Motor neuron (in vitro differentiated cells): Measurements from ENCODE around the gene SPEM1. TPM values are rescaled to one million over a fixed set of nuclear protein-coding genes. Genes with fewer than 3 reads are reported as not detected.

Source experiments
- ATAC-seq, 8 experiments: fragments of 200-7000 bp; cut with Tn5 transposase; replicated peaks in 6 of 8; 2 replicates each; pipeline ENCODE4 v1.8.0; 2021; ENCODE audit warnings: mild to moderate bottlenecking in 8 of 8, moderate library complexity in 8 of 8
- H3K27ac ChIP-seq, 2 donors: fragments of 250-450 bp; sonication (Bioruptor Pico); 2 replicates each; pipeline ENCODE4 v1.9.0; 2021; ENCODE audit warnings: antibody characterized with exemption in 2 of 2, mild to moderate bottlenecking in 2 of 2, moderate library complexity in 1 of 2
- H3K4me1 ChIP-seq, 2 donors: fragments of 250-450 bp; sonication (Bioruptor Pico); replicated peaks in 1 of 2; 2 replicates each; pipeline ENCODE4 v1.6.1; 2021; ENCODE audit warnings: antibody characterized with exemption in 2 of 2, mild to moderate bottlenecking in 2 of 2, moderate library complexity in 1 of 2
- H3K4me3 ChIP-seq, 5 donors: fragments of 250-450 bp; sonication (Bioruptor Pico); 2 replicates each; pipeline ENCODE4 v1.9.0; 2021; ENCODE audit warnings: antibody characterized with exemption in 5 of 5, mild to moderate bottlenecking in 5 of 5, moderate library complexity in 4 of 5
- WGBS, 10 experiments: fragments of 450-650 bp; shearing (Covaris generic); methylation state at CpG; one replicate each; pipeline ENCODE4 v1.0.0; 2022; 5-methylcytosine and 5-hydroxymethylcytosine counted together
- in situ Hi-C, 9 experiments: fragments of 400-800 bp; cut with MboI; loops; one replicate each; pipeline ENCODE4 v1.15.0; 2021; ENCODE audit warnings: low sequenced_read_pairs in 9 of 9, low pct_unique_long_range_greater_than_20kb in 2 of 9; ENCODE audit not compliant: unreplicated experiment in 9 of 9
- total RNA-seq, 8 experiments: library from RNA; unstranded; fragments of 300-600 nt; gene quantifications; 2 replicates each; pipeline versions ENCODE4 v1.2.3 to v1.2.4, GENCODE V29; 2022

Gene SPEM1
- total RNA-seq, 8 experiments from 2014 or later, result 1.00 TPM; not detected in 7

DNA sequence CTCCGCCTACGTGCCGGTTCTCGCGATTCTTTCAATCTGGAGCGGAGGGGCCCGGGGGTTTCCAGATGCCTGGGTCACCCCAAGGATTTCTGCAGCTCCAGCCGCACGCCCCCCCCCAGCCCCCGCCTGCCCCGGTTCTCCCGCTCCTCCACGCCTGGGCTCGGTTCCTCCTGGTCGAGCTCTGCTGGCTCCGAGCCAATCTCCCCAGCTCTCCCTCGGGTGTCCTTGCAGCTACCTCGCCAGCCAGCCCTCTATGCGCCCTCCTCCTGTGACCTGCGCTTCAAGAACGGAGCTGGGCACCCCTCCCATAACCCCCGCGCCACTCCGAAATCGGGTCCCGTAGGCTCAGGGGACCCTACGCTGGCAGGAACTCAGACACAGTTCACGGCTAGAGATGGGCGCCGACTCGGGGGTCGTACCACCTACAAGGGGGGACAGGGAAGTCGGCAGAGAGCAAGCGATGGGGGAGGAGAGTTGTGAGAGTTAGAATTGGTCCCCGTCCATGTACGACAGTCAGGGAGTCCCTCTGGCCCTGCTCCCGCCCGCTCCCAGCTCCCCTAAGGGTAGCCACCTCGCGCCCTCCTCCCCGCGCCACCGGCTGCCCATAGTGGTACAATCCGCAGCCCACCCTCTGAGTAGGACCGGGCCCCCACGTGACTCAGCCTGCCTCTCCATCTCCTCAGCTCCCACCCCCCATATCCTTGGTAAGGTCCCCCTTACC lies 20.1 kb downstream of the SPEM1 start:
- Histone ChIP-seq H3K4me3 (peak overlapping the region; percentile 55 to 61 (median 58)), H3K4me1 (peaks cover 25 to 41% of the 10 kb centered on the region in 2 donors), H3K27ac (peak overlapping the region; percentile 96 to 97)
- peak in 6 of 8 experiments; percentile 18 to 73 (median 65) for ATAC-seq
- in situ Hi-C loops, result no loop called here
- WGBS, 10 experiments, result 0 to 8% (median 3%) methylated on average over 3 to 8 of the region's 46 CpGs; no CpG with 5 or more reads in 6 of the 10 experiments

DNA sequence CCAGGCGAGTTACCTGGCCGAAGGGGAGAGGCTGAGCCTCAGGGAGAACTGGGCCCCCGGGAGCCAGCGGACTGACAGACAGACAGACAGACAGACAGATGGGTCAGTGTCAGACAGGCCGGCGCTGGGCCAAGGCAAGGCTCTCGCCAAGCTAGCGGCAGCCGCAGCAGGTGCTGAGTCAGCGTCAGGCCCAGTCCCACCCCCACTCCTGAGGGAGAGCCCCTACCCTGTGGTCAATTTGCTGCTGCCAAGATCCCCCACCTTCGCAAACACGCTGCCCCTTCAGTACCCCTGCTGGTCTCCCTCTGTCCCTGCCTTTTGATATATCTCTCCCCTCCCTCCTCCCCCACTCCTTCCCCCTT lies 20.7 kb downstream of the SPEM1 start:
- in situ Hi-C loops, result no loop called here
- WGBS, 10 experiments, result 0% methylated on average over 2 of the region's 12 CpGs; no CpG with 5 or more reads in 9 of the 10 experiments
- peak overlapping the region; percentile 55 to 61 (median 58) for H3K4me3 ChIP-seq
- peak overlapping the region; percentile 96 to 97 for H3K27ac ChIP-seq
- peak; percentile 11 to 71 (median 60) for ATAC-seq
- H3K4me1 ChIP-seq, result peaks cover 20 to 45% of the 10 kb centered on the region in 2 donors

GRCh38 chr17:7441266-7441665 lies 21.1 kb downstream of the SPEM1 start:
- ATAC-seq, result peak in 5 of 8 experiments; percentile 1 to 11 (median 4)
- peak overlapping the region; percentile 96 to 97 for H3K27ac ChIP-seq
- WGBS, 10 experiments, result 0 to 63% (median 27%) methylated on average over 1 to 7 of the region's 7 CpGs; no CpG with 5 or more reads in 5 of the 10 experiments
- in situ Hi-C loops, result no loop called here
- H3K4me1 ChIP-seq, result peaks cover 17 to 43% of the 10 kb centered on the region in 2 donors
- H3K4me3 ChIP-seq, result peak overlapping the region; percentile 55 to 61 (median 58)

- Histone ChIP-seq H3K4me1 (peaks cover 20 to 38% of the 10 kb centered on the region in 2 donors), H3K27ac (no peak overlapping the region), H3K4me3 (no peak overlapping the region)
- WGBS, 10 experiments, result 79 to 93% (median 86%) methylated on average over 2 of the region's 2 CpGs; no CpG with 5 or more reads in 6 of the 10 experiments
- in situ Hi-C loops, result no loop called here
- ATAC-seq, result no peak
Observed at GRCh38 chr17:7442142-7442541, 22.0 kb downstream of the SPEM1 start.

- in situ Hi-C loops, result no loop called here
- peaks cover 14 to 29% of the 10 kb centered on the region in 2 donors for H3K4me1 ChIP-seq
- ATAC-seq, result no peak
- no peak overlapping the region for H3K27ac ChIP-seq
- 47 to 100% (median 95%) methylated on average over 2 to 7 of the region's 7 CpGs for WGBS, 10 experiments
- no peak overlapping the region for H3K4me3 ChIP-seq
Observed at GRCh38 chr17:7443499-7444485, 23.7 kb downstream of the SPEM1 start.

GRCh38 chr17:7444682-7445618 lies 24.8 kb downstream of the SPEM1 start, which contains the start of gene CHRNB1:
Gene CHRNB1, plus strand, starts transcription at chr17:7445061. Its CDS starts 67 bp downstream, at chr17:7445128.
- in situ Hi-C loops, result no loop called here
- H3K4me3 ChIP-seq, result peak within 1 kb of the TSS in 3 of 5 donors; percentile 5 to 24 (median 8)
- peak in 6 of 8 experiments; percentile 1 to 84 (median 38) for ATAC-seq
- H3K4me1 ChIP-seq, result peaks cover 11 to 25% of the 10 kb centered on the region in 2 donors
- peak within 1 kb of the TSS in 1 of 2 donors; percentile 28 for H3K27ac ChIP-seq
- 20 to 40% methylated on average over 1 to 2 of the region's 51 CpGs; no CpG with 5 or more reads in 8 of the 10 experiments for WGBS, 10 experiments

DNA sequence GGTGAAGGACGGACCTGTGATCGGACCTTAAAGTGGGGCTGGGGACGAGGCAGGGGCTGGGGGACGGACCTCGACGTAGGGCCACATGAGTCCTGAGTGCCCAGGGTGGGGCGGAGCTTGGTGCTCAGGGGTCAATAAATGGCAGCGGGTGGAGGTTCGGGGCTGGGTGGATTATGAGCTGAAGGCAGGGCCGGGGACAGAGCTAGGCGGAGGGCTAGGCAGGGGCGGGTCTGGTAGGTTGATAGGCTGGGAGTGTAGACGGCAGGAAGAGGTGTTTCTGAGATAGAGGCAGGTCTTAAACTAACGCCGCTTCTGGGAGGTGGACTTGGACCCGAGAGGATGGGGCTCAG lies 25.5 kb downstream of the SPEM1 start:
- H3K27ac ChIP-seq, result peak overlapping the region in 1 of 2 donors; percentile 28
- ATAC-seq, result peak in 5 of 8 experiments; percentile 0 to 74 (median 39)
- peak overlapping the region in 1 of 5 donors; percentile 24 for H3K4me3 ChIP-seq

DNA sequence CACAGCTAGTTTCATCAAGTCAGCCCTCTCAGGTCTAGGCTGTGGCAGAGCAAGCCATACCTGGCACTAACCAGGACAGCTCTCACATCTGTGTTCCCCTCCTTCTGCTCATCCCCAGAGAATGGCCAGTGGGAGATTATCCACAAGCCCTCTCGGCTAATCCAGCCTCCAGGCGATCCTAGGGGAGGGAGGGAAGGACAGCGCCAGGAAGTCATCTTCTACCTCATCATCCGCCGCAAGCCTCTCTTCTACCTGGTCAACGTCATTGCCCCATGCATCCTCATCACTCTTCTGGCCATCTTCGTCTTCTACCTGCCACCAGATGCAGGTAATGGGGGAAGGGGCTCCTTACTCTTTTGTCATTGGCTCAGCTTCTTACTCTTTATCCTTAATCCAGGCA lies 28.3 kb downstream of the SPEM1 start:
- H3K4me1 ChIP-seq, result peaks cover 3 to 14% of the 10 kb centered on the region in 2 donors
- ATAC-seq, result no peak
- no peak overlapping the region for H3K27ac ChIP-seq
- in situ Hi-C loops, result no loop called here
- H3K4me3 ChIP-seq, result no peak overlapping the region
- 67 to 100% (median 98%) methylated on average over 1 to 4 of the region's 7 CpGs; no CpG with 5 or more reads in 6 of the 10 experiments for WGBS, 10 experiments

More for the DNA sequence above, 25.5 kb downstream of the SPEM1 start:
- in situ Hi-C loops, result no loop called here
- peaks cover 11 to 25% of the 10 kb centered on the region in 2 donors for H3K4me1 ChIP-seq
- 18% methylated on average over 3 of the region's 16 CpGs; no CpG with 5 or more reads in 9 of the 10 experiments for WGBS, 10 experiments

- H3K27ac ChIP-seq, result no peak overlapping the region
- no peak overlapping the region for H3K4me3 ChIP-seq
- in situ Hi-C loops, result no loop called here
- ATAC-seq, result no peak
- 43 to 100% (median 90%) methylated on average over 1 to 3 of the region's 3 CpGs; no CpG with 5 or more reads in 1 of the 10 experiments for WGBS, 10 experiments
- peaks cover 0 to 5% of the 10 kb centered on the region in 2 donors for H3K4me1 ChIP-seq
Observed at GRCh38 chr17:7459961-7460545, 39.9 kb downstream of the SPEM1 start.

DNA sequence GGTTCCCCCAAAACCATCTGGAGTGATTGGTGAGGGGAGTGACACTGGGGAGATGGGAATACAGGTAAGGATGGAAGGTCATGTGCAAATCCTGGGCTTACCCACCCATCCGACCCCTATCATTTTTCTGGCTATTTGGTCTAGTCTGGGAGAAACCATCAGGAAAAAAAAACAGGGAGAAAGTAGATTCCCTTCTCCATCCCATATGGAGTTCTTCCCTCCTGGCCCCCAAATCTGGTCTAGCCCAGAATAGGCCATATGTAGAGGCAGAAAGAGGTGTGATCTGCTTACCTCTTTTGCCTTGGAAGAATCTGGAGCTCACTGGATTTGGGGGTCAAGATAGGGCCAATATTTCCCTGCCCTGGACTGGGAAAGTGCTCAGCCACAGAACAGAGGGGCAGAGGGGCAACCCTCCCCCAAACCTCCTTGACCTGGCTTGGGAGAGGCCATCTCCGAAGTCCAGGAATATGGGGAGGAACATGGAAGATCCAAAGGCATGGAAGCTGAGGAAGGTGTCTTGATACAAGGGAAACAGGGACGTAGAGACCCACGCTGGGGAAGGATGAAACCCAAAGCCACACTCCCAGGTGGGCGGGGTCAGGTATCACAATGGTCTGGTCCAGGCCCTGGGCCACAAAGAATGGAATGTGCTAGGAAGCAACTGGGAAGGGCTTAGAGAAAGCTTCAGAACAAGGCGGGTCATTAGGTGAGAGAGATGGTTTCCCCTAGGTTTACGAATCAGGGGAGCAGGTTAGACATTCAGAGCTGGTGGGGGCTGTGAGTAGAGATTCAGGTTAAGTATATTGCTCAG lies 40.9 kb downstream of the SPEM1 start:
- no peak for ATAC-seq
- H3K27ac ChIP-seq, result no peak overlapping the region

More for the DNA sequence above, 40.9 kb downstream of the SPEM1 start:
- in situ Hi-C loops, result no loop called here
- 80 to 100% (median 94%) methylated on average over 1 to 6 of the region's 7 CpGs; no CpG with 5 or more reads in 1 of the 10 experiments for WGBS, 10 experiments
- Histone ChIP-seq H3K4me1 (peaks cover 0 to 3% of the 10 kb centered on the region in 2 donors), H3K4me3 (no peak overlapping the region)
